Neural progenitor cell (in vitro differentiated cells): Measurements from ENCODE around the gene DDO. TPM values are rescaled to one million over a fixed set of nuclear protein-coding genes. Genes with fewer than 3 reads are reported as not detected.

Experiments used
- DNase-seq: peaks from one replicate; pipeline ENCODE4 v3.0.0-alpha.2; 2016; ENCODE audit warnings: low spot score
- H2AFZ ChIP-seq: fragments of 200-600 bp; sonication (generic); replicated peaks from 2 replicates; pipeline ENCODE4 v1.6.1; 2016; ENCODE audit warnings: antibody characterized with exemption
- H3F3A ChIP-seq: fragments of 200-600 bp; sonication (generic); 2 replicates; pipeline ENCODE4 v1.6.1; 2016; ENCODE audit warnings: antibody characterized with exemption, low read depth
- H3K27ac ChIP-seq: fragments of 200-600 bp; sonication (generic); 2 replicates; pipeline ENCODE4 v1.5.1; 2016; ENCODE audit warnings: mild to moderate bottlenecking
- H3K27me3 ChIP-seq: fragments of 200-600 bp; sonication (generic); 2 replicates; pipeline ENCODE4 v1.6.1; 2016; ENCODE audit warnings: mild to moderate bottlenecking, moderate library complexity
- H3K36me3 ChIP-seq: fragments of 200-600 bp; sonication (generic); 2 replicates; pipeline ENCODE4 v1.5.1; 2016
- H3K4me1 ChIP-seq: fragments of 200-600 bp; sonication (generic); 2 replicates; pipeline ENCODE4 v1.6.1; 2016; ENCODE audit warnings: mixed run types
- H3K4me2 ChIP-seq: fragments of 200-600 bp; sonication (generic); 2 replicates; pipeline ENCODE4 v1.6.1; 2016
- H3K4me3 ChIP-seq: fragments of 200-600 bp; sonication (generic); 2 replicates; pipeline ENCODE4 v1.5.1; 2016
- H3K79me2 ChIP-seq: fragments of 200-600 bp; sonication (generic); 2 replicates; pipeline ENCODE4 v1.6.1; 2016; ENCODE audit warnings: low read depth
- H3K9ac ChIP-seq: fragments of 200-600 bp; sonication (generic); 2 replicates; pipeline ENCODE4 v1.6.1; 2016
- H3K9me3 ChIP-seq: fragments of 200-600 bp; sonication (generic); 2 replicates; pipeline ENCODE4 v1.5.1; 2016; ENCODE audit warnings: low read depth
- H4K20me1 ChIP-seq: fragments of 200-600 bp; sonication (generic); 2 replicates; pipeline ENCODE4 v1.6.1; 2016; ENCODE audit warnings: low read depth
- H3K27ac Mint-ChIP-seq: 3 replicates; pipeline ENCODE4 v1.8.0; 2021; ENCODE audit warnings: mixed read lengths
- H3K27me3 Mint-ChIP-seq: 2 replicates; pipeline ENCODE4 v1.8.0; 2022; ENCODE audit warnings: low read depth, mild to moderate bottlenecking, inconsistent platforms, moderate library complexity, mixed read lengths; ENCODE audit not compliant: insufficient read depth
- H3K36me3 Mint-ChIP-seq: 3 replicates; pipeline ENCODE4 v1.8.0; 2021; ENCODE audit warnings: mixed read lengths
- H3K4me1 Mint-ChIP-seq: 3 replicates; pipeline ENCODE4 v1.8.0; 2021; ENCODE audit warnings: mixed read lengths
- H3K4me3 Mint-ChIP-seq: 3 replicates; pipeline ENCODE4 v1.8.0; 2021; ENCODE audit warnings: mild to moderate bottlenecking, moderate library complexity, mixed read lengths
- H3K9me3 Mint-ChIP-seq: 3 replicates; pipeline ENCODE4 v1.8.0; 2020; ENCODE audit warnings: mixed read lengths
- EZH2 ChIP-seq: fragments of 200-600 bp; sonication (generic); IDR thresholded peaks from 2 replicates; pipeline ENCODE4 v1.6.1; 2017; ENCODE audit warnings: antibody characterized with exemption, mild to moderate bottlenecking, moderate library complexity
- EZH2phosphoT487 ChIP-seq: fragments of 200-600 bp; sonication (generic); IDR thresholded peaks from 2 replicates; pipeline ENCODE4 v1.6.1; 2017; ENCODE audit warnings: antibody characterized with exemption
- total RNA-seq: library from RNA; depleted of rRNA; stranded (reverse); fragments of >200 nt; gene quantifications from 2 replicates; pipeline ENCODE4 v1.2.3, GENCODE V29; 2015; ENCODE audit warnings: low replicate concordance
- TF ChIP-seq, protein P1 (sequence below): fragments of 200-600 bp; sonication (generic); IDR thresholded peaks from 2 replicates; pipeline ENCODE4 v1.5.1; 2017; ENCODE audit warnings: antibody characterized with exemption, mild to moderate bottlenecking

DDO gene
- total RNA-seq, 1 donor from 2014 or later = not detected

DNA sequence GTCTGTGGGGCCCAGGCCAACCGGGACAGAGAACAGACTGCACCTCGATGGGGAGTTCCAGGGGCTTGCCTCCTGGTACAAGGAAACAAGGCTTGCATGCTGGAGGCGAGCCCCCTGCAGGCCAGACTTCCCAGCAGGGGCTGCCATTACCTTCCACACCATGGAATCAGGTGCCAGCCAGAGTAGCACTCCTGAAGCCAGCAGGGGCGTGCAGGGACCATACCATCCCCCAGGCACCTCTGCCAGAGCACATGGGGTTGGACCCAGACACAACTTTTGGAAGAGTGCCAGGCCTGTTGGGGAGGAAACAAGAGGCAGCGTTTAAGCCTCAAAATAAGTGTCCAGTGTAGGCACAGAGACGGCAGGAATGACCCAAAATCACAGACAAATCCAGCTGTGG, 6.5 kb downstream of the DDO start:
- H3K9me3 ChIP-seq = no peaks in the 10 kb centered on the region
- DNase-seq = no peak
- TF ChIP-seq, protein P1, sequence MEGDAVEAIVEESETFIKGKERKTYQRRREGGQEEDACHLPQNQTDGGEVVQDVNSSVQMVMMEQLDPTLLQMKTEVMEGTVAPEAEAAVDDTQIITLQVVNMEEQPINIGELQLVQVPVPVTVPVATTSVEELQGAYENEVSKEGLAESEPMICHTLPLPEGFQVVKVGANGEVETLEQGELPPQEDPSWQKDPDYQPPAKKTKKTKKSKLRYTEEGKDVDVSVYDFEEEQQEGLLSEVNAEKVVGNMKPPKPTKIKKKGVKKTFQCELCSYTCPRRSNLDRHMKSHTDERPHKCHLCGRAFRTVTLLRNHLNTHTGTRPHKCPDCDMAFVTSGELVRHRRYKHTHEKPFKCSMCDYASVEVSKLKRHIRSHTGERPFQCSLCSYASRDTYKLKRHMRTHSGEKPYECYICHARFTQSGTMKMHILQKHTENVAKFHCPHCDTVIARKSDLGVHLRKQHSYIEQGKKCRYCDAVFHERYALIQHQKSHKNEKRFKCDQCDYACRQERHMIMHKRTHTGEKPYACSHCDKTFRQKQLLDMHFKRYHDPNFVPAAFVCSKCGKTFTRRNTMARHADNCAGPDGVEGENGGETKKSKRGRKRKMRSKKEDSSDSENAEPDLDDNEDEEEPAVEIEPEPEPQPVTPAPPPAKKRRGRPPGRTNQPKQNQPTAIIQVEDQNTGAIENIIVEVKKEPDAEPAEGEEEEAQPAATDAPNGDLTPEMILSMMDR = peak; percentile 17
- TF ChIP-seq EZH2phosphoT487 = no peak

DNA sequence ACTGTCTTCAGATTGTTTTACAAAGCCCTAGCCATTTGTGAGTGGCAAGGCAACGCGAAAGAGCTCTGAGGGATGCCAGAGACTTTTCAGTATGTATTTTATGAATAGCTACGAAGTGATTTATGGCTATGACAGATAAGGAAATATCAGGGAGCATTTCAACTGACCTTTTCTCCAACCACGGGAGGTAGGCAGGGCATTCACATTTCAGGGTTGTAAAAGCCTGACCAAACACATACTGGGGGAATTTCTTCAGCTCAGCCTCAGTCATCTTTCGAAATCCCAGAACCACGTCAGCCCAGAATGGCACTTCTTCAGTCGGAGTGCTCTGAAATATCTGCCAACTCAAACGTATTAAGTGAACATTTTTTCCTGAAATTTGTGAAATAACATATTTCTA, 10.8 kb downstream of the DDO start:
- TF ChIP-seq, protein P1 = no peak
- TF ChIP-seq EZH2 (no peak), EZH2phosphoT487 (no peak)
- no peak overlapping the region for H3K9ac ChIP-seq
- no peaks in the 10 kb centered on the region for H3K4me1 Mint-ChIP-seq

More for the DNA sequence above, 6.5 kb downstream of the DDO start:
- Histone ChIP-seq H3K27ac (no peak overlapping the region), H3K9ac (no peak overlapping the region), H3K27me3 (no peaks in the 10 kb centered on the region), H3F3A (no peaks in the 10 kb centered on the region), H3K4me2 (no peak overlapping the region), H4K20me1 (no peaks in the 10 kb centered on the region), H3K4me3 (no peak overlapping the region), H3K79me2 (no peaks in the 10 kb centered on the region), H2AFZ (peak overlapping the region; percentile 26), H3K4me1 (no peaks in the 10 kb centered on the region), H3K36me3 (no peaks in the 10 kb centered on the region)
- H3K4me1 Mint-ChIP-seq = no peaks in the 10 kb centered on the region
- no peak overlapping the region for H3K4me3 Mint-ChIP-seq
- H3K27ac Mint-ChIP-seq = no peak overlapping the region
- H3K27me3 Mint-ChIP-seq = peaks cover 1% of the 10 kb centered on the region
- no peaks in the 10 kb centered on the region for H3K9me3 Mint-ChIP-seq
- H3K36me3 Mint-ChIP-seq = no peaks in the 10 kb centered on the region

DNA sequence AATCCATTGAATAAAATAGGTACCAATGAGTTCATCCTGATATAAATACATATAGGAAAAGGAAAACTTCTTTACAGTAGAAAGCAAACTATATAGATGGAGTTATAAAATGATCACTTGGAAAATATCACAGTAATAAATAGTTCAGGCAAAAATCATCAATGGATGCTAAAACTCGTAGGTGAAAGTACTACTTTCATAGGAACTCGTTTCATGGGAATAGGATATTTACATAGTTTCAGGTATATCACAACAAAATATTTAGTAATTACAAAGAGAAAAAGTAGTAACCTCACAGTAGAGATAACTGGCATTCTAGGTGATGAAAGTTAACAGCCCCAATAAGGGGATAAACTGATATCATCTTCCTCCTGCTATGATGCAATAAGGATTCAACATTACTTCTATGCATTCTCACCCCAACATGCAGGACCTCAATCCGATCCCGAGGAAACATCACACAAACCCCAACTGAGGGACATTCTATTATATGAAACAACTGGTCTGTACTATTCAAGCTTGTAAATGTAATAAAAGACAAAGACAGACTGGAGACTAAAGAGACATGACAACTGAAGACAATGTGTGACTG, 13.7 kb downstream of the DDO start:
- Histone ChIP-seq H3K36me3 (no peaks in the 10 kb centered on the region), H3K27me3 (no peaks in the 10 kb centered on the region), H3K4me1 (no peaks in the 10 kb centered on the region), H3K27ac (no peak overlapping the region), H3K79me2 (no peaks in the 10 kb centered on the region), H3K9ac (no peak overlapping the region), H2AFZ (no peak overlapping the region), H3K9me3 (no peaks in the 10 kb centered on the region), H3K4me3 (no peak overlapping the region), H3F3A (no peaks in the 10 kb centered on the region), H3K4me2 (no peak overlapping the region), H4K20me1 (no peaks in the 10 kb centered on the region)
- no peak for DNase-seq
- Mint-ChIP-seq H3K4me3 (no peak overlapping the region), H3K9me3 (no peaks in the 10 kb centered on the region), H3K27ac (no peak overlapping the region), H3K27me3 (peaks cover 4% of the 10 kb centered on the region), H3K36me3 (no peaks in the 10 kb centered on the region), H3K4me1 (peaks cover 3% of the 10 kb centered on the region)
- TF ChIP-seq, protein P1 = no peak
- no peak for TF ChIP-seq EZH2
- no peak for TF ChIP-seq EZH2phosphoT487

More for the DNA sequence above, 10.8 kb downstream of the DDO start:
- H3K27me3 ChIP-seq = no peaks in the 10 kb centered on the region
- Mint-ChIP-seq H3K4me3 (no peak overlapping the region), H3K9me3 (no peaks in the 10 kb centered on the region), H3K36me3 (no peaks in the 10 kb centered on the region), H3K27ac (no peak overlapping the region), H3K27me3 (no peaks in the 10 kb centered on the region)
- no peaks in the 10 kb centered on the region for H4K20me1 ChIP-seq
- H3K27ac ChIP-seq = no peak overlapping the region
- no peaks in the 10 kb centered on the region for H3F3A ChIP-seq
- no peaks in the 10 kb centered on the region for H3K4me1 ChIP-seq
- H2AFZ ChIP-seq = no peak overlapping the region
- H3K9me3 ChIP-seq = no peaks in the 10 kb centered on the region
- H3K36me3 ChIP-seq = no peaks in the 10 kb centered on the region
- H3K4me3 ChIP-seq = no peak overlapping the region
- no peak for DNase-seq
- H3K79me2 ChIP-seq = no peaks in the 10 kb centered on the region
- H3K4me2 ChIP-seq = no peak overlapping the region
